DOHH2 (cell line): ENCODE measurements around the gene SERINC4.

Experiments used
- H3F3A ChIP-seq: fragments of 200-600 bp; sonication (generic), shearing (Covaris generic); 2 replicates; pipeline ENCODE4 v1.6.0; 2016; ENCODE audit warnings: antibody characterized with exemption, mild to moderate bottlenecking; ENCODE audit not compliant: control insufficient read depth, insufficient read depth
- H3K27ac ChIP-seq: fragments of 200-600 bp; sonication (generic); 2 replicates; pipeline ENCODE4 v1.5.1; 2014; ENCODE audit warnings: low read depth, mild to moderate bottlenecking, low read length, moderate library complexity
- H3K27me3 ChIP-seq: fragments of 200-600 bp; sonication (generic); 2 replicates; pipeline ENCODE4 v1.6.1; 2014; ENCODE audit warnings: mild to moderate bottlenecking, low read length, mixed read lengths; ENCODE audit not compliant: control insufficient read depth
- H3K36me3 ChIP-seq: fragments of 200-600 bp; sonication (generic); 2 replicates; pipeline ENCODE4 v1.6.1; 2014; ENCODE audit warnings: mild to moderate bottlenecking, low read length, moderate library complexity, mixed read lengths; ENCODE audit not compliant: control insufficient read depth
- H3K4me1 ChIP-seq: fragments of 200-600 bp; sonication (generic); 2 replicates; pipeline ENCODE4 v1.6.1; 2014; ENCODE audit warnings: mild to moderate bottlenecking, low read length, mixed read lengths; ENCODE audit not compliant: control insufficient read depth
- H3K4me2 ChIP-seq: fragments of 200-600 bp; sonication (generic); 2 replicates; pipeline ENCODE4 v1.6.0; 2014; ENCODE audit warnings: mild to moderate bottlenecking, low read length, moderate library complexity
- H3K4me3 ChIP-seq: fragments of 200-600 bp; sonication (generic); 2 replicates; pipeline ENCODE4 v1.5.1; 2014; ENCODE audit warnings: mild to moderate bottlenecking, low read length, mixed read lengths
- H3K79me2 ChIP-seq: fragments of 200-600 bp; sonication (generic); 2 replicates; pipeline ENCODE4 v1.6.1; 2014; ENCODE audit warnings: mild to moderate bottlenecking, low read length, mixed read lengths; ENCODE audit not compliant: control insufficient read depth
- H3K9me2 ChIP-seq: fragments of 200-600 bp; sonication (generic); replicated peaks from 2 replicates; pipeline ENCODE4 v1.6.1; 2014; ENCODE audit warnings: mild to moderate bottlenecking, low read length, mixed read lengths; ENCODE audit not compliant: control insufficient read depth
- H3K9me3 ChIP-seq: fragments of 200-600 bp; sonication (generic); 2 replicates; pipeline ENCODE4 v1.6.1; 2014; ENCODE audit warnings: antibody characterized with exemption, low read length, mixed read lengths; ENCODE audit not compliant: control insufficient read depth, insufficient read depth
- H4K20me1 ChIP-seq: fragments of 200-600 bp; sonication (generic); 2 replicates; pipeline ENCODE4 v1.6.0; 2014; ENCODE audit warnings: low read depth, mild to moderate bottlenecking, antibody characterized with exemption, low read length, moderate library complexity; ENCODE audit not compliant: control insufficient read depth, insufficient read depth
- EZH2phosphoT487 ChIP-seq: fragments of 200-600 bp; sonication (generic); IDR thresholded peaks from 2 replicates; pipeline ENCODE4 v1.6.1; 2017; ENCODE audit warnings: borderline replicate concordance, mild to moderate bottlenecking, antibody characterized with exemption, low read length, moderate library complexity, mixed read lengths
- TF ChIP-seq, protein P1 (sequence below): fragments of 200-600 bp; sonication (generic); IDR thresholded peaks from one replicate; pipeline ENCODE4 v1.5.1; 2014; ENCODE audit warnings: antibody characterized with exemption, mild to moderate bottlenecking, low read depth, low read length; ENCODE audit not compliant: poor library complexity, severe bottlenecking

SERINC4 gene

GRCh38 chr15:43774062-43774461 is 26.0 kb downstream of the SERINC4 start:
- TF ChIP-seq EZH2phosphoT487: no peak
- TF ChIP-seq, protein P1, sequence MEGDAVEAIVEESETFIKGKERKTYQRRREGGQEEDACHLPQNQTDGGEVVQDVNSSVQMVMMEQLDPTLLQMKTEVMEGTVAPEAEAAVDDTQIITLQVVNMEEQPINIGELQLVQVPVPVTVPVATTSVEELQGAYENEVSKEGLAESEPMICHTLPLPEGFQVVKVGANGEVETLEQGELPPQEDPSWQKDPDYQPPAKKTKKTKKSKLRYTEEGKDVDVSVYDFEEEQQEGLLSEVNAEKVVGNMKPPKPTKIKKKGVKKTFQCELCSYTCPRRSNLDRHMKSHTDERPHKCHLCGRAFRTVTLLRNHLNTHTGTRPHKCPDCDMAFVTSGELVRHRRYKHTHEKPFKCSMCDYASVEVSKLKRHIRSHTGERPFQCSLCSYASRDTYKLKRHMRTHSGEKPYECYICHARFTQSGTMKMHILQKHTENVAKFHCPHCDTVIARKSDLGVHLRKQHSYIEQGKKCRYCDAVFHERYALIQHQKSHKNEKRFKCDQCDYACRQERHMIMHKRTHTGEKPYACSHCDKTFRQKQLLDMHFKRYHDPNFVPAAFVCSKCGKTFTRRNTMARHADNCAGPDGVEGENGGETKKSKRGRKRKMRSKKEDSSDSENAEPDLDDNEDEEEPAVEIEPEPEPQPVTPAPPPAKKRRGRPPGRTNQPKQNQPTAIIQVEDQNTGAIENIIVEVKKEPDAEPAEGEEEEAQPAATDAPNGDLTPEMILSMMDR: no peak
- Histone ChIP-seq H3K4me1 (peaks cover 66% of the 10 kb centered on the region), H3K27me3 (no peaks in the 10 kb centered on the region), H4K20me1 (peaks cover 11% of the 10 kb centered on the region; the same call in 1 of the 2 replicates), H3K9me2 (no peaks in the 10 kb centered on the region), H3K4me3 (peak overlapping the region; percentile 95), H3K79me2 (peaks cover 63% of the 10 kb centered on the region), H3F3A (peaks cover 75% of the 10 kb centered on the region), H3K4me2 (peak overlapping the region; percentile 93), H3K27ac (peak overlapping the region; percentile 97), H3K9me3 (no peaks in the 10 kb centered on the region), H3K36me3 (peaks cover 89% of the 10 kb centered on the region)

DNA sequence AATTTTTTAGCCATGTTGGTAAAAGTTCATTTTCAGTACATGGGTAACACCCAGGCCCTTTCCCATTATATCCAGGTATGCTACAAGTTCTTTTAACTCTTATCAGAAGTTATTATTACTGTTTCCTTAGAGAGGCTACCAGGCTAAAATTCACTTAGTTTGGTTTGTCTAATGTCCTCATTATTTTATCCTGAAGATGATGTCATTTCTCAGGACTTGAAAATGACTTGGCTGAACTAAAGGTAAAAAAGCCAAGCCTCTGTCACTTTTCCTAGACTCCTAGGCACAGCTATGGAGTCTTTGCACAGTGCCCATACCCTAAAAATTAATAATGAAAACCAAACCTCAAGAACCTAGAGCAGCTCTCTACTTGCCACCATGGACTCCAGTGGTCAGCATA is 27.4 kb downstream of the SERINC4 start:
- H3K4me1 ChIP-seq: peaks cover 54% of the 10 kb centered on the region
- peaks cover 50% of the 10 kb centered on the region for H3K79me2 ChIP-seq
- H3K36me3 ChIP-seq: peaks cover 95% of the 10 kb centered on the region
- H4K20me1 ChIP-seq: peaks cover 11% of the 10 kb centered on the region; the same call in 1 of the 2 replicates
- no peaks in the 10 kb centered on the region for H3K27me3 ChIP-seq
- H3K4me2 ChIP-seq: peak overlapping the region; percentile 93
- no peaks in the 10 kb centered on the region for H3K9me3 ChIP-seq
- H3F3A ChIP-seq: peaks cover 83% of the 10 kb centered on the region
- no peaks in the 10 kb centered on the region for H3K9me2 ChIP-seq
- H3K4me3 ChIP-seq: peak overlapping the region; percentile 95
- H3K27ac ChIP-seq: peak overlapping the region; percentile 97
- TF ChIP-seq EZH2phosphoT487: no peak

DNA sequence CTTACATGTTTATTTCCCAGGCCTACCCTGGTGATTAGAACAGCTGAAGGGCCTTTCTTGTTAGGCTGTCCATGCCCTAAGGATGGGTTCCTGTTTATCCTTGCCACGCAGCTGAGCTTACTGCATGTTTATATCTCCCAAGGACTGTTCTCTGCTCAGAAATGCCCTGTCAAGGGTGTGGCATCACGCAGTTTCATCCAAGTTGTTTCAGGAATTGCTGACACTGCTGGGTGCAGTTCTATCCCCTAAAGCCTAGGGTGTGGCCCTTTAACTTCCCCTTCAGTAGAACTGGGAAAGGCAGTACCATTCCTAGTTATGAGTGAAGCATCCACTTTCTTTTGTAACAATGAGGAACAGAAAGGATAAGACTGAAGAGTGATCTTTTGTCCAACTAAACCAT is 28.2 kb downstream of the SERINC4 start:
- Histone ChIP-seq H3K27me3 (no peaks in the 10 kb centered on the region), H3K4me3 (no peak overlapping the region), H4K20me1 (peaks cover 11% of the 10 kb centered on the region; the same call in 1 of the 2 replicates), H3K9me2 (no peaks in the 10 kb centered on the region), H3F3A (peaks cover 87% of the 10 kb centered on the region), H3K36me3 (peaks cover 96% of the 10 kb centered on the region), H3K9me3 (no peaks in the 10 kb centered on the region), H3K27ac (peak overlapping the region; percentile 97), H3K79me2 (peaks cover 42% of the 10 kb centered on the region), H3K4me1 (peaks cover 52% of the 10 kb centered on the region), H3K4me2 (peak overlapping the region; percentile 93)
- TF ChIP-seq, protein P1: no peak

DNA sequence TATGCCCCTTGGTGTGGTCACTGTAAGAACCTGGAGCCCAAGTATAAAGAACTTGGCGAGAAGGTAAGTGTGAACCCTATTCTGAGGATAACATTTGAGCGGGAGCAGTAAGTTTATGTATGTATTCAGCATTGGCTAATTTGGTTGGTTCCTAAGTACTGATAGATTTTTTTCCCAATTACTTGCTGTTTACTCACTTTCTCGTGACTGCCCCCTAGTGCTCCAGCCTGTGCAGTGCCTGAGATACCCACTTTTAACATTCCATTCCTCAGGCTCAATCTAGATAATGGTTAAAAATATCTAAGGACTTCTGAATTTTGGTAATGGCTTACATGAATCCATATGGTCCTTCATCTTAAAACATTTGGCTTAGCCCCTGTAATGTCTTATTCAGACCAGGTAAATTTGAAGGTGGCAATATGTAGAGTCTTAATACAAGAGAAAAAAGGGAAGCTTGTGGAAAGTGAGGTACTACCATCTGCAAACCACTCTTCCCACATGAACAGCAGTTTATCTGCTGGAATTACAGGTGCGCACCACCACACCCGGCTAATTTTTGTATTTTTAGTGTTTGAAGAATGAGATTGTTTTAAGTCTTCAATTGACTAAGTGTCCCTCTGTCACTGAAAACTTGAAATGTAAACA is 30.3 kb downstream of the SERINC4 start:
- Histone ChIP-seq H3K4me3 (no peak overlapping the region), H3K4me2 (0 out of 2 replicates have a peak overlapping the region, but pooled peaks have one; percentile 6), H3K79me2 (peaks cover 21% of the 10 kb centered on the region), H3K27me3 (no peaks in the 10 kb centered on the region), H3K9me3 (no peaks in the 10 kb centered on the region), H3K9me2 (no peaks in the 10 kb centered on the region), H3K27ac (peak overlapping the region; percentile 56), H3K36me3 (peaks cover 98% of the 10 kb centered on the region), H3K4me1 (peaks cover 43% of the 10 kb centered on the region), H4K20me1 (peaks cover 6% of the 10 kb centered on the region; the same call in 1 of the 2 replicates), H3F3A (peaks cover 96% of the 10 kb centered on the region)
- TF ChIP-seq EZH2phosphoT487: no peak
- TF ChIP-seq, protein P1: peak; percentile 95
